Upper lobe of left lung (tissue), 6 donors: ENCODE data around the gene EMSY. TPM values are rescaled to one million over a fixed set of nuclear protein-coding genes. Genes with fewer than 3 reads are reported as not detected.

Experiments used
- ATAC-seq, 2 donors: fragments of 200-7000 bp; cut with Tn5 transposase; one replicate each; pipeline ENCODE4 v1.9.1; 2022; ENCODE audit warnings: mild to moderate bottlenecking in 2 of 2, moderate library complexity in 2 of 2; ENCODE audit not compliant: low FRiP score in 2 of 2
- DNase-seq, 2 donors: peaks; one replicate each; pipeline ENCODE4 v3.0.0-alpha.2; 2019 to 2020
- H3K27ac ChIP-seq, 4 donors: fragments of 200-600 bp; sonication (generic); one replicate each; pipeline ENCODE4 v1.5.1; 2016 to 2019
- H3K27me3 ChIP-seq, 4 donors: fragments of 200-600 bp; sonication (generic); one replicate each; pipeline ENCODE4 v1.5.1; 2017 to 2019
- H3K36me3 ChIP-seq, 4 donors: fragments of 200-600 bp; sonication (generic); one replicate each; pipeline ENCODE4 v1.5.1; 2016 to 2019
- H3K4me1 ChIP-seq, 4 donors: fragments of 200-600 bp; sonication (generic); one replicate each; pipeline ENCODE4 v1.5.1; 2018 to 2019
- H3K4me3 ChIP-seq, 4 donors: fragments of 200-600 bp; sonication (generic); one replicate each; pipeline ENCODE4 v1.5.1; 2017 to 2019; ENCODE audit warnings: mild to moderate bottlenecking in 2 of 4, moderate library complexity in 1 of 4
- H3K9me3 ChIP-seq, 4 donors: fragments of 200-600 bp; sonication (generic); one replicate each; pipeline ENCODE4 v1.5.1; 2018 to 2019
- CTCF ChIP-seq, 6 experiments: fragments of 450-650 bp in 4 of 6; fragments of 200-600 bp in 2 of 6; sonication (generic) in 2 of 6; IDR thresholded peaks; one replicate each; pipeline ENCODE4 v1.5.1; 2016 to 2019; ENCODE audit warnings: antibody characterized with exemption in 6 of 6
- EP300 ChIP-seq, 4 donors: sonication (generic); formaldehyde crosslinking; IDR thresholded peaks; one replicate each; pipeline ENCODE4 v1.5.1; 2017; ENCODE audit warnings: antibody characterized with exemption in 4 of 4, control low read depth in 2 of 4
- POLR2A ChIP-seq, 4 donors: fragments of 450-650 bp; IDR thresholded peaks; one replicate each; pipeline ENCODE4 v1.5.1; 2016 to 2017; ENCODE audit warnings: antibody characterized with exemption in 4 of 4, mild to moderate bottlenecking in 2 of 4
- POLR2AphosphoS5 ChIP-seq, 2 donors: sonication (generic); formaldehyde crosslinking; IDR thresholded peaks; one replicate each; pipeline ENCODE4 v1.5.1; 2017; ENCODE audit warnings: antibody characterized with exemption in 2 of 2
- WGBS, 2 donors: methylation state at CpG; one replicate each; pipeline ENCODE4 v1.1.5; 2017 to 2018; 5-methylcytosine and 5-hydroxymethylcytosine counted together
- total RNA-seq, 6 donors: library from RNA; depleted of rRNA in 4 of 6; stranded (reverse); fragments of >200 nt in 4 of 6; gene quantifications; one replicate each; pipeline versions ENCODE4 v1.1.0 to v1.2.1, GENCODE V29; 2016 to 2021
- donor health status: DM: no; HTN: no; CAD: no; lungs with moderate emphysema.
- donor health status: DM: no; HTN: yes; CAD: no; lungs with severe emphysema.

The EMSY gene
- total RNA-seq, 6 donors from 2014 or later, result 14.6 to 66.0 (median 20.9) TPM

DNA sequence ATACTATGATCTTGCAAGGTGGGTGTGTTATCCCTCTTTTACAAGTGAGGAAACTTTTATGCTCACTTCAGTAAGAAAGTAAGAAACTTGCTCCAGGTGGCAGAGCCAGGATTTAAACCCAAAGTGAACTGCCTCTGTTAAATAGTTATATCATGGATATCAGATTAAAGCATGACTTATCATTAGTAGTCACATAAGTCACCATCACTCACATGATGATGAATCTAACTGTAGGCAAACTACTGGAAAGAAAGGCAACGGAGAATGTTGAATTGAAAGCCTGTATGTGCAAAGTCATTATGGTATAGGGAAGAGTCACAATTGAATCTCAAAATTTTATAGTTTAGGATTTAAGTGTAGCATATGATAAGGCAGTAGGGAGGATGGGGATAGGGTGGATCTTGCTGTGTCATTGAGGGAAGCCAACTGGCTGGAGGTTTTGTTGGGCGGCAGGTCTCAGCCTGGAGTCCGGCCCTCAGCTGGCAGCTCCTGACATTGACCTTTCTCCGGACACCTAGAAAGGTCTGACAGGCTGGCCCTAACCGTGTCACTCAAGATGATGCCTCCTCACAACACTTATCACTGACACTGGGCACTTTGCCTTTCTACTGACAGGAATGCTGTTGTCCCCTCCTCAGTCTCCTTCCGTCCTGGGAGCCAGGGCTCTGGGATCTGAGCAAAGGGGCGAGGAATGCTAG is 98.3 kb downstream of the EMSY start:
- Histone ChIP-seq H3K4me3 (no peak overlapping the region), H3K27ac (no peak overlapping the region), H3K27me3 (no peaks in the 10 kb centered on the region), H3K4me1 (no peaks in the 10 kb centered on the region), H3K36me3 (peaks cover 8 to 74% (median 42%) of the 10 kb centered on the region in 4 donors), H3K9me3 (no peaks in the 10 kb centered on the region)
- ATAC-seq, result no peak
- WGBS, 2 donors, result 89 to 91% methylated on average over 7 of the region's 7 CpGs
- DNase-seq, result no peak
- TF ChIP-seq POLR2A (IDR thresholded peaks at IDR 0.05) (no peak), CTCF (IDR thresholded peaks at IDR 0.05) (no peak), EP300 (IDR thresholded peaks at IDR 0.05) (no peak), POLR2AphosphoS5 (IDR thresholded peaks at IDR 0.05) (no peak)

DNA sequence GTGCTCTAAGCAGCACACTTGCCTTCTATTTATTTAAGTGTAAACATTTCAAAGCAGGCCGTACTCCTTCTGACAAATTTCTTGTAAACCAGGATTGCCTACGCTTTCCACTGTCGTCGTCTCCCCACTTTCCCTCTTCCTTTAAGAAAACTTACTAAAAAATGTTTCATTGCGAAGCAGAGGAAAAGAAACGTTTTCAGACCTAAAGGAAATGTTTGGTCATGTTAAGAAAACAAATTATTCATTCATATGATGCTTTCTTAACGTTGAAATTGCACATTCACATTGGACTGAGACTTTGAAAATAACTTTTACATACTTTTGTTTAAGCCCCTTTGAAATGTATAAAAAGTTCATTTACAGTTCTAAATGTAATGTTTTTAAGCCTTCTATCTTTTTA is 106.0 kb downstream of the EMSY start:
- WGBS, 2 donors, result 50 to 54% methylated on average over 7 of the region's 7 CpGs
- no peaks in the 10 kb centered on the region for H3K9me3 ChIP-seq
- H3K27ac ChIP-seq, result no peak overlapping the region
- H3K4me1 ChIP-seq, result peaks cover 0 to 5% (median 0%) of the 10 kb centered on the region in 4 donors
- H3K4me3 ChIP-seq, result no peak overlapping the region
- TF ChIP-seq CTCF (IDR thresholded peaks at IDR 0.05) (no peak), POLR2A (IDR thresholded peaks at IDR 0.05) (no peak), POLR2AphosphoS5 (IDR thresholded peaks at IDR 0.05) (no peak), EP300 (IDR thresholded peaks at IDR 0.05) (no peak)
- DNase-seq (no peak), ATAC-seq (no peak)
- H3K27me3 ChIP-seq, result no peaks in the 10 kb centered on the region
- peaks cover 0 to 11% (median 6%) of the 10 kb centered on the region in 4 donors for H3K36me3 ChIP-seq

DNA sequence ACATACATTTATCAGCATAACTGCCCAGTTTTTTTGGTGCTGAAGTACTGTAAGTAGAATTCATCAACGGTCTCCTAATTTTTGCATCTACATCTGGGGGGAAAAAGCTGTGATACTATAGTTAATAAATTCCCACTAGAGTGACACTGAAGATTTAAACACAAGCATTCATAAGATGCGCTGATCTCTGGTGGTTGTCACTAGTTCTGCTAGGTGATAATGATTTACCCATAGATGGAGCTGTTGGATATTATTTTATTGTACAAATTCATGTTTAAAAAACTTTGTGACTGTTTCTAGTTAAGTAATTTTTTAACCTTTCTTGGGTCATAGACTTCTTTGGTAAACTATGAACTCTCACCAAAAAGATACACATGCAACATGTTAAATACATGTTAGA is 106.6 kb downstream of the EMSY start:
- Histone ChIP-seq H3K4me3 (no peak overlapping the region), H3K36me3 (peaks cover 0 to 5% (median 1%) of the 10 kb centered on the region in 4 donors), H3K4me1 (peaks cover 0 to 5% (median 0%) of the 10 kb centered on the region in 4 donors), H3K27ac (no peak overlapping the region), H3K27me3 (no peaks in the 10 kb centered on the region), H3K9me3 (no peaks in the 10 kb centered on the region)
- DNase-seq, result no peak
- WGBS, 2 donors, result 66 to 75% methylated on average over 2 of the region's 2 CpGs
- ATAC-seq, result no peak
- TF ChIP-seq EP300 (IDR thresholded peaks at IDR 0.05), result no peak
- TF ChIP-seq POLR2AphosphoS5 (IDR thresholded peaks at IDR 0.05), result no peak
- TF ChIP-seq POLR2A (IDR thresholded peaks at IDR 0.05), result no peak
- TF ChIP-seq CTCF (IDR thresholded peaks at IDR 0.05), result no peak

DNA sequence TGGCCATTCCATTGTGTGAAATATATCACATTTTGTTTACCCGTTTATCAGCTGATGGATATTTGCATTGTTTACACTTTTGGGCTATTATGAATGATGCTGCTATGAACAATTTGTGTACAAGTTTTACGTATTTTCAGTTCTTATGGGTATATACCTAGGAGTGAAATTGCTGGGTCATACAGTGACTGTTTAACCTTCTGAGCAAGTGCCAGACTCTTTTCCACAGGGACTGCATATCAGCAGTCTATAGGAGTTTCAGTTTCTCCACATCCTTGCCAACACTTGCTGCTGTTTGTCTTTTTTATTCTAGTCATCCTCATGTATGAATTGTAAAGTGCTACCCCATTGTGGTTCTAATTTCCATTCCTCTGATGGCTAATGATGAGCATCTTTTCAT is 108.2 kb downstream of the EMSY start:
- 96 to 98% methylated on average over 2 of the region's 2 CpGs for WGBS, 2 donors
- H3K9me3 ChIP-seq, result no peaks in the 10 kb centered on the region
- H3K4me3 ChIP-seq, result no peak overlapping the region
- H3K4me1 ChIP-seq, result peaks cover 0 to 5% (median 0%) of the 10 kb centered on the region in 4 donors
- no peak overlapping the region for H3K27ac ChIP-seq
- peaks cover 0 to 5% (median 0%) of the 10 kb centered on the region in 4 donors for H3K36me3 ChIP-seq
- H3K27me3 ChIP-seq, result no peaks in the 10 kb centered on the region
- no peak for ATAC-seq
- no peak for TF ChIP-seq POLR2A (IDR thresholded peaks at IDR 0.05)
- no peak for TF ChIP-seq CTCF (IDR thresholded peaks at IDR 0.05)
- TF ChIP-seq EP300 (IDR thresholded peaks at IDR 0.05), result no peak
- TF ChIP-seq POLR2AphosphoS5 (IDR thresholded peaks at IDR 0.05), result no peak
- no peak for DNase-seq
